A549 (cell line): ENCODE results near the gene RIMS4. TPM values are rescaled to one million over a fixed set of nuclear protein-coding genes. Genes with fewer than 3 reads are reported as not detected.

Experiments
- ATAC-seq, 2 experiments: fragments of 200-7000 bp in 1 of 2; fragments of >200 bp in 1 of 2; cut with Nextera tagmentation in 1 of 2; cut with Tn5 transposase in 1 of 2; 3 replicates each; pipeline versions ENCODE4 v1.8.0 to v1.9.1; 2018 to 2020; ENCODE audit warnings: mild to moderate bottlenecking in 1 of 2, moderate library complexity in 1 of 2
- CTCF ChIA-PET: fragments of 300-600 bp; sonication (Branson Sonifier 250); formaldehyde crosslinking; extraction: SDS; loops from one replicate; lab custom pipeline; 2021; ENCODE audit warnings: antibody characterized with exemption, inconsistent platforms; lab: Yijun Ruan, JAX
- POLR2A ChIA-PET: fragments of 350-600 bp; formaldehyde crosslinking; extraction: SDS; loops from one replicate; lab custom pipeline; 2021; ENCODE audit warnings: antibody characterized with exemption, inconsistent platforms; lab: Yijun Ruan, JAX
- DNase-seq, 2 experiments: peaks; one replicate each; pipeline versions ENCODE4 v3.0.0 to v3.0.0-alpha.2; 2011 to 2016; ENCODE audit warnings: low read depth in 1 of 2, low spot score in 1 of 2
- FAIRE-seq: peaks from 2 replicates; lab custom pipeline; 2011; peaks lifted over from hg19 to GRCh38; lab: Jason Lieb, UNC
- H3K27ac ChIP-seq, 2 experiments: fragments of >200 bp; sonication (Bioruptor Twin); formaldehyde crosslinking; 3 replicates each; pipeline ENCODE4 v1.5.1; 2016 to 2017
- H3K4me1 ChIP-seq: fragments of >200 bp; sonication (Bioruptor Twin); formaldehyde crosslinking; 3 replicates; pipeline ENCODE4 v1.6.1; 2016
- H3K4me2 ChIP-seq: fragments of >200 bp; sonication (Bioruptor Twin); formaldehyde crosslinking; 3 replicates; pipeline ENCODE4 v1.6.1; 2016
- H3K4me3 ChIP-seq: fragments of >200 bp; sonication (Bioruptor Twin); formaldehyde crosslinking; 3 replicates; pipeline ENCODE4 v1.5.1; 2016
- H3K9me3 ChIP-seq: fragments of >200 bp; sonication (Bioruptor Twin); formaldehyde crosslinking; 3 replicates; pipeline ENCODE4 v1.6.1; 2016
- CBX8 ChIP-seq: fragments of 200-600 bp; sonication (generic); IDR thresholded peaks from 2 replicates; pipeline ENCODE4 v1.6.1; 2016
- CEBPB ChIP-seq, 2 experiments: fragments of >200 bp in 1 of 2; sonication (Bioruptor Twin) in 1 of 2; formaldehyde crosslinking in 1 of 2; IDR thresholded peaks; 2 replicates each; pipeline ENCODE4 v1.6.1; 2012 to 2016
- CHD4 ChIP-seq: fragments of 200-600 bp; sonication (generic); IDR thresholded peaks from 2 replicates; pipeline ENCODE4 v1.6.1; 2016; ENCODE audit warnings: antibody characterized with exemption, mild to moderate bottlenecking, borderline replicate concordance
- EHF ChIP-seq: fragments of 250-450 bp; sonication (Bioruptor Pico); IDR thresholded peaks from 2 replicates; pipeline ENCODE4 v1.5.0; 2020; ENCODE audit warnings: mild to moderate bottlenecking
- EHMT2 ChIP-seq: fragments of 200-600 bp; sonication (generic); IDR thresholded peaks from 2 replicates; pipeline ENCODE4 v1.6.1; 2016; ENCODE audit warnings: antibody characterized with exemption, low read depth, mild to moderate bottlenecking, moderate library complexity
- ELK1 ChIP-seq: fragments of 150-350 bp; IDR thresholded peaks from 2 replicates; pipeline ENCODE4 v1.6.1; 2014; ENCODE audit warnings: low read depth, mild to moderate bottlenecking, low read length
- FOSL2 ChIP-seq, 2 experiments: fragments of 450-650 bp in 1 of 2; fragments of >200 bp in 1 of 2; sonication (Bioruptor Twin) in 1 of 2; formaldehyde crosslinking; IDR thresholded peaks; 2 replicates each; pipeline versions ENCODE4 v1.5.0 to v1.6.1; 2016 to 2020; ENCODE audit warnings: mild to moderate bottlenecking in 1 of 2, moderate library complexity in 1 of 2
- HDAC2 ChIP-seq: fragments of 200-600 bp; sonication (generic); IDR thresholded peaks from 2 replicates; pipeline ENCODE4 v1.6.1; 2016
- HEYL ChIP-seq: fragments of 250-450 bp; sonication (Bioruptor Pico); IDR thresholded peaks from 2 replicates; pipeline ENCODE4 v1.8.0; 2021; ENCODE audit warnings: mild to moderate bottlenecking, moderate library complexity
- HOXA7 ChIP-seq: fragments of 250-450 bp; sonication (Bioruptor Pico); IDR thresholded peaks from 2 replicates; pipeline ENCODE4 v1.5.0; 2020; ENCODE audit warnings: mild to moderate bottlenecking, moderate library complexity
- HOXB13 ChIP-seq: fragments of 250-450 bp; sonication (Bioruptor Pico); IDR thresholded peaks from 2 replicates; pipeline ENCODE4 v1.5.0; 2020; ENCODE audit warnings: low read depth, mild to moderate bottlenecking, moderate library complexity
- HOXB5 ChIP-seq: fragments of 250-450 bp; sonication (Bioruptor Pico); IDR thresholded peaks from 2 replicates; pipeline ENCODE4 v1.5.0; 2020; ENCODE audit warnings: mild to moderate bottlenecking, moderate library complexity
- MAFK ChIP-seq: fragments of 450-650 bp; IDR thresholded peaks from 2 replicates; pipeline ENCODE4 v1.6.1; 2014; ENCODE audit not compliant: partially characterized antibody
- MAX ChIP-seq: IDR thresholded peaks from 2 replicates; pipeline ENCODE4 v1.6.1; 2012
- MAZ ChIP-seq: fragments of 150-350 bp; IDR thresholded peaks from 2 replicates; pipeline ENCODE4 v1.6.1; 2014; ENCODE audit warnings: antibody characterized with exemption, low read depth, low read length, borderline replicate concordance
- NR3C1 ChIP-seq: fragments of >200 bp; sonication (Bioruptor Twin); formaldehyde crosslinking; IDR thresholded peaks from 3 replicates; pipeline ENCODE4 v1.6.1; 2017
- POLR2AphosphoS2 ChIP-seq: conservative IDR thresholded peaks from 2 replicates; pipeline ENCODE4 v1.6.1; 2012; ENCODE audit warnings: low read length, improper control_type of control experiment, inconsistent platforms
- RARB ChIP-seq: fragments of 250-450 bp; sonication (Bioruptor Pico); IDR thresholded peaks from 2 replicates; pipeline ENCODE4 v1.8.0; 2021; ENCODE audit warnings: mild to moderate bottlenecking, moderate library complexity
- RCOR1 ChIP-seq: fragments of 150-350 bp; IDR thresholded peaks from 2 replicates; pipeline ENCODE4 v1.6.1; 2014; ENCODE audit warnings: antibody characterized with exemption, low read length, low read depth
- RFX5 ChIP-seq: fragments of 450-650 bp; IDR thresholded peaks from 2 replicates; pipeline ENCODE4 v1.7.1; 2014; ENCODE audit warnings: antibody characterized with exemption, mild to moderate bottlenecking, moderate library complexity
- RNF2 ChIP-seq: fragments of 200-600 bp; sonication (generic); IDR thresholded peaks from 2 replicates; pipeline ENCODE4 v1.6.1; 2016; ENCODE audit warnings: low read depth, mild to moderate bottlenecking, antibody characterized with exemption, moderate library complexity, borderline replicate concordance
- USF2 ChIP-seq: fragments of 450-650 bp; IDR thresholded peaks from 2 replicates; pipeline ENCODE4 v1.6.1; 2014; ENCODE audit warnings: antibody characterized with exemption
- ZFP36 ChIP-seq: fragments of 450-650 bp; IDR thresholded peaks from 2 replicates; pipeline ENCODE4 v1.6.1; 2014; ENCODE audit warnings: borderline replicate concordance; ENCODE audit not compliant: partially characterized antibody
- ZNF302 ChIP-seq: fragments of 250-450 bp; sonication (Bioruptor Pico); IDR thresholded peaks from 2 replicates; pipeline ENCODE4 v1.9.0; 2021; ENCODE audit warnings: inconsistent platforms, mild to moderate bottlenecking, moderate library complexity
- WGBS: methylation state at CpG from one replicate; pipeline ENCODE4 v1.1.6; 2017; ENCODE audit errors: missing lambda C conversion rate; 5-methylcytosine and 5-hydroxymethylcytosine counted together
- polyA plus RNA-seq, 4 experiments: library from polyadenylated mRNA; depleted of rRNA in 3 of 4; stranded (reverse); fragments of >200 nt; fragmentation: RNase III in 1 of 4; extraction: RNeasy Plus Mini Kit Qiagen cat#74134 plus additional on column Dnase treatment in 1 of 4; gene quantifications; 2 replicates in 3 of 4; 3 replicates in 1 of 4; pipeline ENCODE4 v1.2.3, GENCODE V29; 2011 to 2017
- TF ChIP-seq, protein P1 (sequence below): fragments of 200-600 bp; sonication (generic); IDR thresholded peaks from 2 replicates; pipeline ENCODE4 v1.6.1; 2016; ENCODE audit warnings: antibody characterized with exemption, mild to moderate bottlenecking, moderate library complexity
- TF ChIP-seq, protein P2 (sequence below): IDR thresholded peaks from 2 replicates; pipeline ENCODE4 v1.6.1; 2012

RIMS4 gene
- polyA plus RNA-seq, 2 of the 4 experiments (the other 2 are of a cell fraction) = 0.39 to 1.3 TPM

DNA sequence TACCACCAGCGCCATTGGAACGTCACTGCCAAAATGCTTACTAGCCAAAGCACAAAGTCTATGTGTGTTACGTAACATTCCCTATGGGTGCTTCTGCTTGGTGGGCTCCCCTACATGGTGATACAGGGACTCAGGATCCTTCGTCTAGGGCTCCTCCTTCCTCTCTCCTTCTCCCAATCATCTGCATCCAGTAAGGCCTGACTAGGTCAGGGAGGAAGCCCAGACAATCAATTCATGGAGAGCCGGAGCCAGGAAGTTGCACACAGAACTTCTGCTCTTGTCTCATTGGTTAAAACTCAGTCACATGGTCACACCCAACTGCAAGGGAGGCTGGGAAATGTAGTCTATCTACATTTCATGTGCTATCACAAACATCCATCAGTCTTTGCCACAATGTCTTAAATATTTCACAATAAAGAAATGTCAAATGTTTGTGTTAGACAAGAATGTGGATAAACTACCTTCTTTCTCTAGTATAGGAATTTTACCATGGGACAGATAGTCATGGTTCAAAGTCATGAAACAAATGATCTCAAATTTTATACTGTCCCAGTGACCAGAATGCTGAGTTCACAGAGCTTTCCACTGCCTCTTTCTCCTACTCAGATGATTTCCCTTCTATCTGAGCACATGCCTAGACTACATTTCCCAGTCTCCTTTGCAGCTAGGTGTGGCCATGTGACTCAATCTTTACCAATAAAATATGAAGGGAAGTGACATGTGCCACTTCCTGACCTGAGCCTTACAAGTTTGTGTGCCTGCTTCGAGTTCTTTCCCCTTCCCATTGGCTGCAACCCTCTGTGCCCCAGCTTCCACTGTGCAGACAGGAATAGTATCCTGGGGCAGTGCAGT, 74.0 kb downstream of the RIMS4 start:
- DNase-seq (peak; percentile 86 to 97), ATAC-seq (peak; percentile 72 to 87), FAIRE-seq (peak; percentile 13)
- Histone ChIP-seq H3K27ac (peak overlapping the region; percentile 57 to 96), H3K4me3 (no peak overlapping the region), H3K9me3 (no peaks in the 10 kb centered on the region), H3K4me2 (peak overlapping the region; percentile 50), H3K4me1 (peaks cover 43% of the 10 kb centered on the region)
- ChIA-PET CTCF (interaction anchor here (1.0 to 9.5 kb wide), 4 partner anchors 12 to 131 kb away, joined by 4 to 119 read pairs (median 18); no protein-coding TSS in a partner anchor), POLR2A (no interaction called here)
- peak; percentile 36 for TF ChIP-seq MAFK
- TF ChIP-seq, protein P1, sequence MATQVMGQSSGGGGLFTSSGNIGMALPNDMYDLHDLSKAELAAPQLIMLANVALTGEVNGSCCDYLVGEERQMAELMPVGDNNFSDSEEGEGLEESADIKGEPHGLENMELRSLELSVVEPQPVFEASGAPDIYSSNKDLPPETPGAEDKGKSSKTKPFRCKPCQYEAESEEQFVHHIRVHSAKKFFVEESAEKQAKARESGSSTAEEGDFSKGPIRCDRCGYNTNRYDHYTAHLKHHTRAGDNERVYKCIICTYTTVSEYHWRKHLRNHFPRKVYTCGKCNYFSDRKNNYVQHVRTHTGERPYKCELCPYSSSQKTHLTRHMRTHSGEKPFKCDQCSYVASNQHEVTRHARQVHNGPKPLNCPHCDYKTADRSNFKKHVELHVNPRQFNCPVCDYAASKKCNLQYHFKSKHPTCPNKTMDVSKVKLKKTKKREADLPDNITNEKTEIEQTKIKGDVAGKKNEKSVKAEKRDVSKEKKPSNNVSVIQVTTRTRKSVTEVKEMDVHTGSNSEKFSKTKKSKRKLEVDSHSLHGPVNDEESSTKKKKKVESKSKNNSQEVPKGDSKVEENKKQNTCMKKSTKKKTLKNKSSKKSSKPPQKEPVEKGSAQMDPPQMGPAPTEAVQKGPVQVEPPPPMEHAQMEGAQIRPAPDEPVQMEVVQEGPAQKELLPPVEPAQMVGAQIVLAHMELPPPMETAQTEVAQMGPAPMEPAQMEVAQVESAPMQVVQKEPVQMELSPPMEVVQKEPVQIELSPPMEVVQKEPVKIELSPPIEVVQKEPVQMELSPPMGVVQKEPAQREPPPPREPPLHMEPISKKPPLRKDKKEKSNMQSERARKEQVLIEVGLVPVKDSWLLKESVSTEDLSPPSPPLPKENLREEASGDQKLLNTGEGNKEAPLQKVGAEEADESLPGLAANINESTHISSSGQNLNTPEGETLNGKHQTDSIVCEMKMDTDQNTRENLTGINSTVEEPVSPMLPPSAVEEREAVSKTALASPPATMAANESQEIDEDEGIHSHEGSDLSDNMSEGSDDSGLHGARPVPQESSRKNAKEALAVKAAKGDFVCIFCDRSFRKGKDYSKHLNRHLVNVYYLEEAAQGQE = no peak
- no peak for TF ChIP-seq RFX5
- TF ChIP-seq MAX = no peak; the same call in 1 of the 2 replicates
- no peak for TF ChIP-seq RNF2
- no peak for TF ChIP-seq POLR2AphosphoS2
- TF ChIP-seq RCOR1 = no peak
- no peak for TF ChIP-seq EHMT2
- TF ChIP-seq FOSL2 (IDR thresholded peaks at IDR 0.05) = no peak
- peak; percentile 22; the same call in 1 of the 2 replicates for TF ChIP-seq FOSL2 (CRISPR knock-in tag; IDR thresholded peaks at IDR 0.05)
- no peak for TF ChIP-seq EHF (CRISPR knock-in tag)
- peak; percentile 12 to 89; a peak in 3 of 4 replicates for TF ChIP-seq CEBPB (IDR thresholded peaks at IDR 0.05)
- peak; percentile 85 for TF ChIP-seq USF2
- TF ChIP-seq ZFP36 = no peak
- no peak for TF ChIP-seq ELK1
- no peak for TF ChIP-seq HDAC2
- TF ChIP-seq NR3C1 = no peak
- TF ChIP-seq CHD4 = no peak
- TF ChIP-seq MAZ = no peak
- 35% methylated on average over 6 of the region's 6 CpGs for WGBS

GRCh38 chr20:44735816-44736169, 74.6 kb downstream of the RIMS4 start:
- Histone ChIP-seq H3K4me2 (peak overlapping the region; percentile 50), H3K27ac (peak overlapping the region; percentile 57 to 96), H3K9me3 (no peaks in the 10 kb centered on the region), H3K4me1 (peaks cover 49% of the 10 kb centered on the region), H3K4me3 (no peak overlapping the region)
- FAIRE-seq (no peak), ATAC-seq (no peak), DNase-seq (no peak)
- ChIA-PET CTCF (interaction anchor here (6.4 to 21.9 kb wide), 3 partner anchors 17 to 53 kb away, joined by 110 to 525 read pairs (median 116); partner anchors contain the start of gene CCN5), POLR2A (no interaction called here)
- 100% methylated on average over 4 of the region's 4 CpGs for WGBS
- no peak for TF ChIP-seq HOXA7 (CRISPR knock-in tag)
- TF ChIP-seq, protein P2, sequence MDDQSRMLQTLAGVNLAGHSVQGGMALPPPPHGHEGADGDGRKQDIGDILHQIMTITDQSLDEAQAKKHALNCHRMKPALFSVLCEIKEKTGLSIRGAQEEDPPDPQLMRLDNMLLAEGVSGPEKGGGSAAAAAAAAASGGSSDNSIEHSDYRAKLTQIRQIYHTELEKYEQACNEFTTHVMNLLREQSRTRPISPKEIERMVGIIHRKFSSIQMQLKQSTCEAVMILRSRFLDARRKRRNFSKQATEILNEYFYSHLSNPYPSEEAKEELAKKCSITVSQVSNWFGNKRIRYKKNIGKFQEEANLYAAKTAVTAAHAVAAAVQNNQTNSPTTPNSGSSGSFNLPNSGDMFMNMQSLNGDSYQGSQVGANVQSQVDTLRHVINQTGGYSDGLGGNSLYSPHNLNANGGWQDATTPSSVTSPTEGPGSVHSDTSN = no peak
- TF ChIP-seq RARB (CRISPR knock-in tag) = 0 out of 2 replicates have a peak, but pooled peaks have one; percentile 35
- peak; percentile 57; the same call in 1 of the 2 replicates for TF ChIP-seq HEYL (CRISPR knock-in tag)
- 0 out of 2 replicates have a peak, but pooled peaks have one; percentile 49 for TF ChIP-seq HOXB5 (CRISPR knock-in tag)
- peak; percentile 66; the same call in 1 of the 2 replicates for TF ChIP-seq HOXB13 (CRISPR knock-in tag)
- no peak for TF ChIP-seq CBX8
- TF ChIP-seq NR3C1 = no peak
- no peak for TF ChIP-seq CHD4
- TF ChIP-seq ZNF302 (CRISPR knock-in tag) = peak; percentile 12; the same call in 1 of the 2 replicates
